Smooth muscle cell (in vitro differentiated cells): ENCODE results near the gene ADTRP. TPM values are rescaled to one million over a fixed set of nuclear protein-coding genes. Genes with fewer than 3 reads are reported as not detected.

ENCODE experiments used
- DNase-seq: peaks from one replicate; lab custom pipeline; 2025; ENCODE audit not compliant: unreplicated experiment; lab: John Stamatoyannopoulos, UW
- H2AFZ ChIP-seq: fragments of 200-600 bp; sonication (generic); 2 replicates; pipeline ENCODE4 v1.6.0; 2016; ENCODE audit warnings: antibody characterized with exemption, low read depth, mild to moderate bottlenecking
- H3F3A ChIP-seq: fragments of 200-600 bp; sonication (generic); 2 replicates; pipeline ENCODE4 v1.6.0; 2017; ENCODE audit warnings: antibody characterized with exemption, low read depth
- H3K27ac ChIP-seq: fragments of 200-600 bp; sonication (generic); 2 replicates; pipeline ENCODE4 v1.5.1; 2016; ENCODE audit warnings: low read depth, mild to moderate bottlenecking
- H3K27me3 ChIP-seq: fragments of 200-600 bp; sonication (generic); 2 replicates; pipeline ENCODE4 v1.6.1; 2016; ENCODE audit warnings: low read depth, mild to moderate bottlenecking
- H3K36me3 ChIP-seq: fragments of 200-600 bp; sonication (generic); 2 replicates; pipeline ENCODE4 v1.5.1; 2016; ENCODE audit warnings: low read depth
- H3K4me1 ChIP-seq: fragments of 200-600 bp; sonication (generic); 2 replicates; pipeline ENCODE4 v1.5.1; 2016; ENCODE audit warnings: low read depth
- H3K4me2 ChIP-seq: fragments of 200-600 bp; sonication (generic); 2 replicates; pipeline ENCODE4 v1.6.0; 2016; ENCODE audit warnings: mild to moderate bottlenecking
- H3K4me3 ChIP-seq: fragments of 200-600 bp; sonication (generic); 2 replicates; pipeline ENCODE4 v1.5.1; 2016; ENCODE audit warnings: mild to moderate bottlenecking
- H3K79me2 ChIP-seq: fragments of 200-600 bp; sonication (generic); 2 replicates; pipeline ENCODE4 v1.6.0; 2016; ENCODE audit warnings: low read depth, mild to moderate bottlenecking
- H3K9ac ChIP-seq: fragments of 200-600 bp; sonication (generic); 2 replicates; pipeline ENCODE4 v1.6.0; 2016; ENCODE audit warnings: low read depth
- H3K9me3 ChIP-seq: fragments of 200-600 bp; sonication (generic); replicated peaks from 2 replicates; pipeline ENCODE4 v1.5.1; 2016; ENCODE audit warnings: low read depth
- H4K20me1 ChIP-seq: fragments of 200-600 bp; sonication (generic); 2 replicates; pipeline ENCODE4 v1.6.0; 2016; ENCODE audit warnings: low read depth
- CTCF ChIP-seq: fragments of 200-600 bp; sonication (generic); IDR thresholded peaks from 2 replicates; pipeline ENCODE4 v1.5.1; 2017; ENCODE audit warnings: borderline replicate concordance, mild to moderate bottlenecking, antibody characterized with exemption; ENCODE audit not compliant: insufficient read depth, poor library complexity, severe bottlenecking
- WGBS: methylation state at CpG from one replicate; pipeline ENCODE4 v1.1.7; 2016; ENCODE audit warnings: low lambda C conversion rate; 5-methylcytosine and 5-hydroxymethylcytosine counted together
- polyA plus RNA-seq: library from polyadenylated mRNA; unstranded; fragments of >200 nt; fragmentation: Nextera tagmentation; extraction: Ambion mirVana; gene quantifications from 2 replicates; pipeline ENCODE4 v1.2.1, GENCODE V29; 2016
- total RNA-seq: library from RNA; depleted of rRNA; stranded (reverse); fragments of >200 nt; gene quantifications from 2 replicates; pipeline ENCODE4 v1.2.3, GENCODE V29; 2014

The ADTRP gene
- total and polyA plus RNA-seq, 2 experiments from 2014 or later = 0.67 to 1.1 TPM

GRCh38 chr6:11685481-11686093 lies 93.0 kb downstream of the ADTRP start:
- Histone ChIP-seq H3F3A (no peaks in the 10 kb centered on the region), H3K4me1 (peaks cover 12% of the 10 kb centered on the region), H3K27ac (peak overlapping the region; percentile 75), H2AFZ (no peak overlapping the region), H3K9ac (no peak overlapping the region), H3K9me3 (no peaks in the 10 kb centered on the region), H3K27me3 (no peaks in the 10 kb centered on the region), H3K4me3 (no peak overlapping the region), H3K4me2 (no peak overlapping the region), H3K79me2 (no peaks in the 10 kb centered on the region), H3K36me3 (no peaks in the 10 kb centered on the region), H4K20me1 (no peaks in the 10 kb centered on the region)
- DNase-seq = no peak
- no peak for TF ChIP-seq CTCF
- WGBS = 10% methylated on average over 3 of the region's 3 CpGs

DNA sequence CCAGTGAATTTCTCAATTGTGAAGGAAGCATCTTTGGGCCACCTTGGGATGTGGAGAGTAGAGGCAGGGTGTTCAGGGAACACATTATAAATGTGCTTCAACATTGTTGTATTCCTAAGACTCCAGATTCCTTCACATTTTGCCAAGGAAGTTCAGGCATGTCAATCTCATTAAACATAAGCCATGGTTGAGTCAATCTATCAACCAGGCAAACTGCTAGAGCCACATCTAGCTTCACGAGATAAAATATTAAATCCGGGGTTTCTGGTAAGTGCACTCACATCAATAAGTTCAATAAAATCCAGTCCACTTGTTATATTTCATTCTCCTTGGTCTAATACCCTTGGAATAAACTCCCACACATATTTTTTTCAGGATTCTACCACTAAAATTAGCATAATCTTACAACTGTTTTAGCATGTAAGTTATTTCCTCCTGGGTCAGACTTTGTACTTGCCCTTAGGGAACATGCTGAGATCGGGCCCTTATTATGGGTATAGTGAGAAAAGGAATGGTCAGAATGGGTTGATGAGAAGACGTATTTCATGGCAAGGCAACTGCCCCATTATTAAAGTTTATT lies 93.6 kb downstream of the ADTRP start:
- Histone ChIP-seq H2AFZ (no peak overlapping the region), H3K9me3 (no peaks in the 10 kb centered on the region), H3K9ac (no peak overlapping the region), H3K27ac (peak overlapping the region; percentile 75), H3K4me3 (no peak overlapping the region), H3K79me2 (no peaks in the 10 kb centered on the region), H3K36me3 (no peaks in the 10 kb centered on the region), H4K20me1 (no peaks in the 10 kb centered on the region), H3K4me1 (peaks cover 12% of the 10 kb centered on the region), H3K27me3 (no peaks in the 10 kb centered on the region), H3K4me2 (no peak overlapping the region), H3F3A (no peaks in the 10 kb centered on the region)
- no peak for DNase-seq
- no peak for TF ChIP-seq CTCF
- WGBS = 73% methylated on average over 4 of the region's 4 CpGs

GRCh38 chr6:11683871-11684270 lies 94.7 kb downstream of the ADTRP start:
- Histone ChIP-seq H3K9ac (no peak overlapping the region), H2AFZ (no peak overlapping the region), H3K27me3 (no peaks in the 10 kb centered on the region), H4K20me1 (no peaks in the 10 kb centered on the region), H3K36me3 (no peaks in the 10 kb centered on the region), H3K4me1 (peaks cover 12% of the 10 kb centered on the region), H3F3A (no peaks in the 10 kb centered on the region), H3K4me2 (no peak overlapping the region), H3K4me3 (no peak overlapping the region), H3K27ac (no peak overlapping the region), H3K79me2 (no peaks in the 10 kb centered on the region), H3K9me3 (no peaks in the 10 kb centered on the region)
- 100% methylated on average over 2 of the region's 2 CpGs for WGBS
- TF ChIP-seq CTCF = no peak
- DNase-seq = no peak

DNA sequence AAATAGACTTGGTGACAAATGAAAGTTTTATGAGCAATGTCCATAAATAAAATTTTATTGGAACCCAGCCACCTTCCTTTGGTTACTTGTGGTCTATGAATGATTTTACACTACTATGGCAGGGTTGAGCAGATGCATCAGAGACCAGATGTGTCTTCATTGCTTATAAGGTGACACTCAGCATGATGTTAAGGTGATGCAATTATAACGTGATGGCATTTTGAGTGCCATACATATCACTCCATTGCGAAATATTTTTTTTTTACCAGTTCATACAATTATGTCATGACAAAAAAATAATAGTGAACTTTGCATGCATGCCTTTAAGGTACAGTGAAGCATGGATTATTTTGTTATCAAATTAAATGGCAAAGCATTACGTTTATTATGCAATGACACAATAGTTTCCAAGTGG lies 96.0 kb downstream of the ADTRP start:
- no peak for TF ChIP-seq CTCF
- H3K4me2 ChIP-seq = no peak overlapping the region

More for the DNA sequence above, 96.0 kb downstream of the ADTRP start:
- Histone ChIP-seq H4K20me1 (no peaks in the 10 kb centered on the region), H2AFZ (no peak overlapping the region), H3K9me3 (no peaks in the 10 kb centered on the region), H3K4me3 (no peak overlapping the region), H3K79me2 (no peaks in the 10 kb centered on the region), H3K36me3 (no peaks in the 10 kb centered on the region), H3K9ac (no peak overlapping the region), H3K4me1 (peaks cover 5% of the 10 kb centered on the region), H3F3A (no peaks in the 10 kb centered on the region), H3K27ac (no peak overlapping the region), H3K27me3 (no peaks in the 10 kb centered on the region)
- WGBS = 86% methylated on average over 3 of the region's 3 CpGs
- DNase-seq = no peak
